DMS153 (cell line): ENCODE measurements around the gene CDT1.
"Not testable (repeated sequence)": the region's sequence is repeated elsewhere in the genome, so short reads cannot be mapped to it uniquely, and the experiment has no call there.

Experiments used
- DNase-seq: peaks from one replicate; lab custom pipeline; 2025; lab: John Stamatoyannopoulos, UW

Gene CDT1

GRCh38 chr16:88768071-88768783, 35.4 kb upstream of the CDT1 start:
- no peak for DNase-seq

GRCh38 chr16:88769617-88770460, 33.8 kb upstream of the CDT1 start:
- peak; percentile 76 for DNase-seq

GRCh38 chr16:88770461-88771293, 32.9 kb upstream of the CDT1 start:
- DNase-seq: no peak

- DNase-seq: no peak
Measured at GRCh38 chr16:88771294-88771772, 32.3 kb upstream of the CDT1 start.

GRCh38 chr16:88771781-88772180, 31.8 kb upstream of the CDT1 start:
- not testable (repeated sequence) for DNase-seq

GRCh38 chr16:88772871-88773811, 30.4 kb upstream of the CDT1 start:
- no peak for DNase-seq

- no peak for DNase-seq
Measured at GRCh38 chr16:88773812-88774291, 29.7 kb upstream of the CDT1 start.

GRCh38 chr16:88774544-88775393, 28.8 kb upstream of the CDT1 start:
- no peak for DNase-seq

GRCh38 chr16:88775825-88776224, 27.8 kb upstream of the CDT1 start:
- no peak for DNase-seq

- DNase-seq: no peak
Measured at GRCh38 chr16:88777471-88778270, 25.9 kb upstream of the CDT1 start.

- DNase-seq: no peak
Measured at GRCh38 chr16:88778271-88778525, 25.4 kb upstream of the CDT1 start.

GRCh38 chr16:88778541-88779065, 25.0 kb upstream of the CDT1 start:
- DNase-seq: no peak

- no peak for DNase-seq
Measured at GRCh38 chr16:88779406-88780141, 24.0 kb upstream of the CDT1 start.

GRCh38 chr16:88780142-88781062, 23.2 kb upstream of the CDT1 start:
- no peak for DNase-seq

- DNase-seq: no peak
Measured at GRCh38 chr16:88781140-88782077, 22.2 kb upstream of the CDT1 start.
